Keratinocyte (primary cell): ENCODE results near the gene LRRTM1. TPM values are rescaled to one million over a fixed set of nuclear protein-coding genes. Genes with fewer than 3 reads are reported as not detected.

Experiments
- DNase-seq: peaks from one replicate; pipeline ENCODE4 v3.0.0-alpha.2; 2011; ENCODE audit warnings: low read depth, missing footprints, low spot score
- FAIRE-seq: peaks from 2 replicates; lab custom pipeline; 2011; peaks lifted over from hg19 to GRCh38; lab: Jason Lieb, UNC
- H2AFZ ChIP-seq: 2 replicates; pipeline ENCODE4 v1.6.0; 2012; ENCODE audit warnings: low read length, control low read depth, inconsistent platforms; ENCODE audit not compliant: control insufficient read depth
- H3K27ac ChIP-seq: 2 replicates; pipeline ENCODE4 v1.5.1; 2011; ENCODE audit warnings: low read length; ENCODE audit not compliant: control insufficient read depth, insufficient read depth
- H3K27me3 ChIP-seq: 3 replicates; pipeline ENCODE4 v1.6.0; 2011; ENCODE audit warnings: low read length; ENCODE audit not compliant: control insufficient read depth, insufficient read depth; ENCODE audit errors: extremely low read depth
- H3K36me3 ChIP-seq, 2 experiments: 2 replicates in 1 of 2; 3 replicates in 1 of 2; pipeline ENCODE4 v1.5.1; 2011; ENCODE audit warnings: low read length in 2 of 2, mild to moderate bottlenecking in 1 of 2; ENCODE audit not compliant: control insufficient read depth in 2 of 2, insufficient read depth in 2 of 2; ENCODE audit errors: extremely low read depth in 1 of 2
- H3K4me1 ChIP-seq: 3 replicates; pipeline ENCODE4 v1.5.1; 2011; ENCODE audit warnings: low read length; ENCODE audit not compliant: control insufficient read depth, insufficient read depth; ENCODE audit errors: extremely low read depth
- H3K4me2 ChIP-seq: 3 replicates; pipeline ENCODE4 v1.6.0; 2011; ENCODE audit warnings: low read depth, low read length; ENCODE audit not compliant: control insufficient read depth, insufficient read depth; ENCODE audit errors: extremely low read depth
- H3K4me3 ChIP-seq, 3 experiments: fragments of 200-600 bp in 1 of 3; sonication (generic) in 1 of 3; 2 replicates in 2 of 3; 3 replicates in 1 of 3; pipeline ENCODE4 v1.5.1; 2011 to 2016; ENCODE audit warnings: low read length in 3 of 3, mild to moderate bottlenecking in 3 of 3, control low read depth in 2 of 3, inconsistent platforms in 1 of 3, low read depth in 1 of 3, mixed read lengths in 1 of 3, mixed run types in 1 of 3, moderate library complexity in 1 of 3; ENCODE audit not compliant: control insufficient read depth in 2 of 3, insufficient read depth in 2 of 3; ENCODE audit errors: extremely low read depth in 1 of 3
- H3K79me2 ChIP-seq: 2 replicates; pipeline ENCODE4 v1.6.0; 2012; ENCODE audit warnings: low read length; ENCODE audit not compliant: control insufficient read depth, insufficient read depth
- H3K9ac ChIP-seq: 3 replicates; pipeline ENCODE4 v1.6.0; 2011; ENCODE audit warnings: low read length; ENCODE audit not compliant: control insufficient read depth, insufficient read depth; ENCODE audit errors: extremely low read depth
- H3K9me1 ChIP-seq: 3 replicates; pipeline ENCODE4 v1.6.0; 2011; ENCODE audit warnings: low read length; ENCODE audit not compliant: control insufficient read depth, insufficient read depth; ENCODE audit errors: extremely low read depth
- H3K9me3 ChIP-seq: 2 replicates; pipeline ENCODE4 v1.5.1; 2012; ENCODE audit warnings: low read depth, low read length; ENCODE audit not compliant: control insufficient read depth
- H4K20me1 ChIP-seq: 3 replicates; pipeline ENCODE4 v1.6.0; 2011; ENCODE audit warnings: low read length; ENCODE audit not compliant: control insufficient read depth, insufficient read depth; ENCODE audit errors: extremely low read depth
- CTCF ChIP-seq, 3 experiments: IDR thresholded peaks in 1 of 3; conservative IDR thresholded peaks in 1 of 3; optimal IDR thresholded peaks in 1 of 3; 2 replicates in 2 of 3; 3 replicates in 1 of 3; pipeline versions ENCODE3 to v1.5.1; 2011; ENCODE audit warnings: low read length in 3 of 3, mild to moderate bottlenecking in 3 of 3, moderate library complexity in 2 of 3, control low read depth in 1 of 3, inconsistent platforms in 1 of 3; ENCODE audit not compliant: insufficient read depth in 2 of 3; ENCODE audit errors: extremely low read depth in 1 of 3
- EZH2 ChIP-seq: IDR thresholded peaks from one replicate; pipeline ENCODE4 v1.6.1; 2012; ENCODE audit warnings: inconsistent platforms, mild to moderate bottlenecking, low read length, moderate library complexity
- dilution Hi-C: fragments of 300-500 bp; cut with MboI; formaldehyde crosslinking; loops from one replicate; pipeline ENCODE4 v1.7.0; 2020; ENCODE audit warnings: low sequenced_read_pairs; ENCODE audit not compliant: extremely low pct_ligation_motif_present
- polyA plus RNA-seq, 5 experiments: library from polyadenylated mRNA; depleted of rRNA in 3 of 5; stranded (reverse) in 3 of 5; stranded (forward) in 1 of 5; unstranded in 1 of 5; fragments of >200 nt; gene quantifications; 1 replicate in 1 of 5; 2 replicates in 3 of 5; 3 replicates in 1 of 5; pipeline versions ENCODE4 v1.2.1 to v1.2.3, GENCODE V29; 2011 to 2012; ENCODE audit warnings: missing spikeins in 2 of 5, low read depth in 1 of 5, low replicate concordance in 1 of 5

LRRTM1 gene
- polyA plus RNA-seq, 1 donor (not counting 4 experiments of a cell fraction or from before 2014, with no cell fraction given), result not detected

- no peaks in the 10 kb centered on the region for H3K9me1 ChIP-seq
- no peak overlapping the region for H3K4me2 ChIP-seq
- dilution Hi-C loops, result no loop called here
- FAIRE-seq (no peak), DNase-seq (no peak)
- TF ChIP-seq EZH2 (no peak), CTCF (optimal IDR thresholded peaks at IDR 0.05 in 1 of 3, IDR thresholded peaks at IDR 0.05 in 1 of 3, conservative IDR thresholded peaks at IDR 0.05 in 1 of 3; ENCODE audit: extremely low read depth in 1 of 3, insufficient read depth in 2 of 3, low read length in 3 of 3) (no peak)
- H3K27ac ChIP-seq, result no peak overlapping the region
- no peak overlapping the region for H2AFZ ChIP-seq
- H3K9ac ChIP-seq, result no peak overlapping the region
- H3K9me3 ChIP-seq, result no peaks in the 10 kb centered on the region
- H3K79me2 ChIP-seq, result no peaks in the 10 kb centered on the region
- H3K36me3 ChIP-seq, result no peaks in the 10 kb centered on the region
- no peaks in the 10 kb centered on the region for H3K27me3 ChIP-seq
- H3K4me3 ChIP-seq, result no peak overlapping the region
- H3K4me1 ChIP-seq, result no peaks in the 10 kb centered on the region
- H4K20me1 ChIP-seq, result no peaks in the 10 kb centered on the region
These were observed 23.5 kb downstream of the LRRTM1 start for GRCh38 chr2:80281049-80281448.

- H3K36me3 ChIP-seq, result no peaks in the 10 kb centered on the region
- H3K4me1 ChIP-seq, result no peaks in the 10 kb centered on the region
- H3K4me2 ChIP-seq, result no peak overlapping the region
- dilution Hi-C loops, result no loop called here
- no peak overlapping the region for H3K4me3 ChIP-seq
- no peak overlapping the region for H3K27ac ChIP-seq
- no peaks in the 10 kb centered on the region for H3K79me2 ChIP-seq
- no peaks in the 10 kb centered on the region for H3K27me3 ChIP-seq
- no peaks in the 10 kb centered on the region for H3K9me1 ChIP-seq
- H2AFZ ChIP-seq, result no peak overlapping the region
- no peak overlapping the region for H3K9ac ChIP-seq
- no peak for DNase-seq
- no peak for TF ChIP-seq EZH2
- no peak for TF ChIP-seq CTCF (optimal IDR thresholded peaks at IDR 0.05 in 1 of 3, IDR thresholded peaks at IDR 0.05 in 1 of 3, conservative IDR thresholded peaks at IDR 0.05 in 1 of 3; ENCODE audit: extremely low read depth in 1 of 3, insufficient read depth in 2 of 3, low read length in 3 of 3)
- H3K9me3 ChIP-seq, result no peaks in the 10 kb centered on the region
- H4K20me1 ChIP-seq, result no peaks in the 10 kb centered on the region
- no peak for FAIRE-seq
These were observed 24.0 kb downstream of the LRRTM1 start for GRCh38 chr2:80280598-80280997.
